GM12873 (cell line): ENCODE results near the gene HNF1A.

Experiments used
- CTCF ChIP-seq: IDR thresholded peaks from 2 replicates; pipeline ENCODE4 v1.5.1; 2012; ENCODE audit warnings: low read depth, mild to moderate bottlenecking, moderate library complexity, low read length, control low read depth; ENCODE audit not compliant: insufficient read depth; ENCODE audit errors: missing control alignments

Gene HNF1A, protein sequence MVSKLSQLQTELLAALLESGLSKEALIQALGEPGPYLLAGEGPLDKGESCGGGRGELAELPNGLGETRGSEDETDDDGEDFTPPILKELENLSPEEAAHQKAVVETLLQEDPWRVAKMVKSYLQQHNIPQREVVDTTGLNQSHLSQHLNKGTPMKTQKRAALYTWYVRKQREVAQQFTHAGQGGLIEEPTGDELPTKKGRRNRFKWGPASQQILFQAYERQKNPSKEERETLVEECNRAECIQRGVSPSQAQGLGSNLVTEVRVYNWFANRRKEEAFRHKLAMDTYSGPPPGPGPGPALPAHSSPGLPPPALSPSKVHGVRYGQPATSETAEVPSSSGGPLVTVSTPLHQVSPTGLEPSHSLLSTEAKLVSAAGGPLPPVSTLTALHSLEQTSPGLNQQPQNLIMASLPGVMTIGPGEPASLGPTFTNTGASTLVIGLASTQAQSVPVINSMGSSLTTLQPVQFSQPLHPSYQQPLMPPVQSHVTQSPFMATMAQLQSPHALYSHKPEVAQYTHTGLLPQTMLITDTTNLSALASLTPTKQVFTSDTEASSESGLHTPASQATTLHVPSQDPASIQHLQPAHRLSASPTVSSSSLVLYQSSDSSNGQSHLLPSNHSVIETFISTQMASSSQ

GRCh38 chr12:120978296-120979219 is at the start of gene HNF1A:
Gene HNF1A (plus strand): TSS chr12:120978543. CDS start chr12:120978769, 226 bp downstream.
- TF ChIP-seq CTCF: no peak

DNA sequence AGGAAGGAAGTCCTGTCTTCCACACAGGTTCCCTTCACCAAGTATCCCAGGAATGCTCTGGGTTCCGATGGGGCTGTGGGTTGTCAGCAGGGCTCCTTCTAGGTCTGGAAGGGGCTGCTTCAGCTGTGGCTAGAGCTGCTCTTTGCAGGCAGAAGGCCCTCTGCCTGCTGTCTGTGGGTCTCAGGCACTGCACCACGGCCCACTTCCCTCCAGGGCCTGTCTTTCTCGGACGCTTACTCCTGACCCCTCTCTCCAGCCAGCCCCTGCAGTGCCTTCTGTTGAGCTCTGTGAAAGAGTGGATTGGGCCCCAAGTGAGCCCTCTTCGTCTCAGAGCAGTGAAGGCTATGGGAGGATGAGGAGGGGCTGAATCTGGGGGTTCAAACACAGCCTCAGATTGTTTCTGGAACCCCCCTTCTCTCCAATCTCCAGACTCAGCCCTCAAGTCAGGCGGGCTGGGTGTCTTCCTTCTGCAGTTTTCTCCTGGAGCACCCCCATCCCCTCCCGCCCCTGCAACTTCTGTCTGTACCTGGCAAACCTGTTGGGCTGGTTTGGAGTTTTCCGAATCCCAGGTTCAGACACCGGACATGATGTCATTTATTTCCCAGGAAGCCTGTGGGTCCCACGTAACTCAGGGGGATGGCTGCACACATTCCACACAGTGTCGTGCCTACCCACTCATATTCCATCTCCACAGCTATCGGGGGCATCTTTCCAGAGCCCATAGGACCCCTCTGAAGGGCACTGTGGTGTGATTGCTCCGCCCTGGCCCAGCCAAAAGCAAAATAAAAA is 49.3 kb upstream of the HNF1A start:
- TF ChIP-seq CTCF: no peak

GRCh38 chr12:120930032-120930431 is 48.3 kb upstream of the HNF1A start:
- TF ChIP-seq CTCF: no peak

- no peak for TF ChIP-seq CTCF
Measured at GRCh38 chr12:120932058-120932457, 46.3 kb upstream of the HNF1A start.

- no peak for TF ChIP-seq CTCF
Measured at GRCh38 chr12:120932956-120933526, 45.3 kb upstream of the HNF1A start.

DNA sequence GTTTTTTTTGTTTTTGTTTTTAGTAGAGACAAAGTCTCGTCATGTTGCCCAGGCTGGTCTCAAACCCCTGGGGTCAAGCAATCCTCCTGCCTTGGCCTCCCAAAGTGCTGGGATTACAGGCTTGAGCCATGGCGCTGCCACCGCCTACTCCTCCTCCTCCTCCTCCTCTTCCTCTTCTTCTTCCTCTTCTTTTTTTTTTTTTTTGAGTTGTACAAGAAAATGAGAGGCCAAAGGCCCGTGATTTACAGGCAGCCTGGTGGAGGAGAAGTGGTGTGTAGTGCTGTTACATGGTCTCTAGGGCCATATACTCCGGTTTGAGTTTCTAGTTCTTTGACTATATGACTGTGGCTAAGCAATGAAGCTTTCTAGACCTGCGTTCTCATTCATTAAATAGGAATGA is 44.6 kb upstream of the HNF1A start:
- TF ChIP-seq CTCF: no peak
